RWPE1 (cell line): Measurements from ENCODE around the gene NT5C3B.
A peak's percentile ranks its signal among the peaks of the same experiment; 100 is the strongest.

Experiments used
- CTCF ChIA-PET: fragments of 350-600 bp; sonication (Branson Sonifier 250); formaldehyde crosslinking; extraction: SDS; loops from one replicate; lab custom pipeline; 2021; lab: Yijun Ruan, JAX
- POLR2A ChIA-PET: fragments of 400-600 bp; formaldehyde crosslinking; extraction: SDS; loops from one replicate; lab custom pipeline; 2020; ENCODE audit warnings: antibody characterized with exemption; ENCODE audit not compliant: low non-redundant PET; lab: Yijun Ruan, JAX
- DNase-seq: peaks from one replicate; pipeline ENCODE4 v3.0.0; 2012; ENCODE audit warnings: low spot score
- H3K27ac ChIP-seq: fragments of 450-650 bp; 2 replicates; pipeline ENCODE4 v1.5.1; 2017
- TF ChIP-seq, protein P1 (sequence below): fragments of 450-650 bp; conservative IDR thresholded peaks from 2 replicates; pipeline ENCODE4 v1.5.1; 2017; ENCODE audit warnings: low read depth, mild to moderate bottlenecking

NT5C3B gene

GRCh38 chr17:41811549-41812380 is 24.3 kb downstream of the NT5C3B start, which contains the start of gene P3H4:
TSS of gene P3H4 (minus strand) at chr17:41811949. CDS start at chr17:41811915, 34 bp downstream.
- peak within 1 kb of the TSS; percentile 91 for H3K27ac ChIP-seq
- peak; percentile 70 for DNase-seq
- TF ChIP-seq, protein P1, sequence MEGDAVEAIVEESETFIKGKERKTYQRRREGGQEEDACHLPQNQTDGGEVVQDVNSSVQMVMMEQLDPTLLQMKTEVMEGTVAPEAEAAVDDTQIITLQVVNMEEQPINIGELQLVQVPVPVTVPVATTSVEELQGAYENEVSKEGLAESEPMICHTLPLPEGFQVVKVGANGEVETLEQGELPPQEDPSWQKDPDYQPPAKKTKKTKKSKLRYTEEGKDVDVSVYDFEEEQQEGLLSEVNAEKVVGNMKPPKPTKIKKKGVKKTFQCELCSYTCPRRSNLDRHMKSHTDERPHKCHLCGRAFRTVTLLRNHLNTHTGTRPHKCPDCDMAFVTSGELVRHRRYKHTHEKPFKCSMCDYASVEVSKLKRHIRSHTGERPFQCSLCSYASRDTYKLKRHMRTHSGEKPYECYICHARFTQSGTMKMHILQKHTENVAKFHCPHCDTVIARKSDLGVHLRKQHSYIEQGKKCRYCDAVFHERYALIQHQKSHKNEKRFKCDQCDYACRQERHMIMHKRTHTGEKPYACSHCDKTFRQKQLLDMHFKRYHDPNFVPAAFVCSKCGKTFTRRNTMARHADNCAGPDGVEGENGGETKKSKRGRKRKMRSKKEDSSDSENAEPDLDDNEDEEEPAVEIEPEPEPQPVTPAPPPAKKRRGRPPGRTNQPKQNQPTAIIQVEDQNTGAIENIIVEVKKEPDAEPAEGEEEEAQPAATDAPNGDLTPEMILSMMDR: peak; percentile 88
- ChIA-PET CTCF (interaction anchor here (0.6 to 2.1 kb wide), 20 partner anchors 10 to 281 kb away, joined by 3 to 9 read pairs (median 3); partner anchors contain the start of gene JUP), POLR2A (interaction anchor here (0.6 to 1.1 kb wide), 3 partner anchors 25 to 107 kb away, joined by 4 to 8 read pairs (median 4); partner anchors contain the start of gene JUP)

DNA sequence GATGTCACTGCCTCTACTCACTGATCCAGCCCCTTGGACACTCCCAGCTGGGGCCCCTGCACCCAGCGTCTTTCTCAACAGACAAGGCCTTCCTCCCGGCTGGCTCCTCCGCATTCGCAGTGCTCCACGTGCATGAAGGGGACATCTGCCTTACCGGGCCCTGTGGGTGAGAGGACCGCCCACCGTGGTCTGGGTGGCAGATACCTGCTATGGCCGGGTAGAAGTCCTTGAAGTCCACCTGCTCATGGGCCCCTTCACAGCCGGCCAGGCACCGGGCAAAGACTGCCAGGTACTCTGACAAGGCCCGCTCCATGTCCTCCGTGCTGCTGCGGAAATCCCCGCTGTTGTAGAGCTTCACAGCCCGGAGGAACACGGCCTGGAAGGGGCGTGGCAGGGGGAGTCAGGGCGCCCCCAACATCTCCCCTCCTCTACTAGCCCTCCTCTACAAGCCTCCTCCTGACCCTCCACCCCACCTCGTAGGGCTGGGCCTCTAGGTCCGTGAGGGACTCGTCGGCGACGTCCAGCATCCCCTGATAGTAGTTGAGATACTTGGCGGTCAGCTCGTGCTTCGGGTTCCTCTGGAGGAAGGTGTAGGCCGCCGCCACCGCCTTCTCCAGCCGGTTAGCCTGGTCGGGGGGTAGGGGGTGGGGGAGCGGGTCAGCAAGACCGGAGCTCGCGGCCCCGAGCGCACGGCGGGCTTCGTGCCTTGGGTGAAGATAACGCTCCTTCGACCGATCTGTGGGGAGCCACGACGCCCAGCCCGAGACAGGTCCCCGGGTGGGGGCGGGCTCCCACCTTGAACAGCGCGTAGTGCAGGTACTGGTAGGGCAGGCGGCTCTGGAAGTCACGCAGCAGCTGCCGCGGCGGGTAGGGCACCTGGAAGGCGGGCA is 25.1 kb downstream of the NT5C3B start:
- ChIA-PET POLR2A (interaction anchor here (0.6 to 1.1 kb wide), 2 partner anchors 24 to 106 kb away, joined by 4 to 8 read pairs; partner anchors contain the start of gene JUP), CTCF (interaction anchor here (0.6 to 1.9 kb wide), 17 partner anchors 9 to 280 kb away, joined by 3 to 9 read pairs (median 3); partner anchors contain the start of gene JUP)
- TF ChIP-seq, protein P1: no peak
- no peak for DNase-seq
- peak overlapping the region; percentile 91 for H3K27ac ChIP-seq

- DNase-seq: no peak
- peak overlapping the region; percentile 25 for H3K27ac ChIP-seq
- POLR2A ChIA-PET: no interaction called here
- CTCF ChIA-PET: no interaction called here
- TF ChIP-seq, protein P1: no peak
Observed at GRCh38 chr17:41806685-41807445, 29.2 kb downstream of the NT5C3B start.

DNA sequence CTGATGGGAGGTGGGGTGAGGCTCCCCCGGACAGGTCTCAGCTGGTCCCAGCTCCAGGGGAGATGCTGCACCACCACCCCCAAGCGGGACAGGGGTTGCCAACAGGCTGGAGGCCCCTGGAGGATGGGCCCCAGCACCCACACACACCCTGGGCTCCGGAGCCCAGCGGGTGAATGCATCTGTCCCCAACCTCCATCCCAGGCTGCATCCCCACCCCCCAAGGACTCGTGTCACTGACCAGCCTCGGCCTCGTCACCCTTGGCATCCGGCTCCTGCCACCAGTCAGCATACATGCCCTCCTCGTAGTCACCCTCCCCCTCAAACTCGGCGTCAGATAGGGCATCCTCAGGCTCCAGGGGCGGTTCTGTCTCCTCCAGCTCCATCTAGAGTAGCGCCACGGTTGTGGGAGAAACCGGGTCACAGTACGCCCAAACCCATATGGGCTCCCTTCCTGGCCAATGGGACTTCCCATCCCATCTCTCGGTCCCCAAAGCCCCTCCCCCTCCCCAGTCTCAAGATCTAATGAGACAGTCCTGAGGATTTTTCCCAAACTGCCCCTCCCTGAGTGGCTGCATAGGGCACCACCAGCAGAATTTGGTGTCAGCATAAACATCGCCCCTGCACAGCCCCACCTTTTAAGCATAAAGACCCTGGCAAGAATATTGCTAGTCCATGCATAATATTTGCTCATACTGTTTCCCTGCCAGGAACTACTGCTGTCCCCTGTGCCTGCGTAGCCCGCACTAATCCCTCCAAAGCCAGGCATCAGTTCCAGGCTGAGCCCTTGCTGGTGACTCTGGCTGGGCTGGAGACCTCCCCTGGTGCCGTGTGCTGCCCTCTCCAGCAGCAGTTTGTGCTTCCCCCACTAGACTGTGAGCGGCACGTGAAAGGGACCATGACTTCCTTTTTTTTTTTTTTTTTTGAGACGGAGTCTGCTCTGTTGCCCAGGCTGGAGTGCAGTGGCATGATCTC is 32.7 kb downstream of the NT5C3B start:
- TF ChIP-seq, protein P1: no peak
- peak overlapping the region; percentile 100 for H3K27ac ChIP-seq
- ChIA-PET POLR2A (interaction anchor here (5.8 kb wide), 1 partner anchor 18 kb away, joined by 90 read pairs; the partner anchor contains the start of gene JUP), CTCF (interaction anchor here (0.7 kb wide), 1 partner anchor 50 kb away, joined by 4 read pairs; no protein-coding TSS in a partner anchor)
- DNase-seq: no peak
